Measurements from ENCODE around the gene HEPACAM. TPM values are rescaled to one million over a fixed set of nuclear protein-coding genes. Genes with fewer than 3 reads are reported as not detected.
A peak's percentile ranks its signal among the peaks of the same experiment; 100 is the strongest.

HEPACAM gene
- total RNA-seq, 2 donors from 2014 or later, result not detected

DNA sequence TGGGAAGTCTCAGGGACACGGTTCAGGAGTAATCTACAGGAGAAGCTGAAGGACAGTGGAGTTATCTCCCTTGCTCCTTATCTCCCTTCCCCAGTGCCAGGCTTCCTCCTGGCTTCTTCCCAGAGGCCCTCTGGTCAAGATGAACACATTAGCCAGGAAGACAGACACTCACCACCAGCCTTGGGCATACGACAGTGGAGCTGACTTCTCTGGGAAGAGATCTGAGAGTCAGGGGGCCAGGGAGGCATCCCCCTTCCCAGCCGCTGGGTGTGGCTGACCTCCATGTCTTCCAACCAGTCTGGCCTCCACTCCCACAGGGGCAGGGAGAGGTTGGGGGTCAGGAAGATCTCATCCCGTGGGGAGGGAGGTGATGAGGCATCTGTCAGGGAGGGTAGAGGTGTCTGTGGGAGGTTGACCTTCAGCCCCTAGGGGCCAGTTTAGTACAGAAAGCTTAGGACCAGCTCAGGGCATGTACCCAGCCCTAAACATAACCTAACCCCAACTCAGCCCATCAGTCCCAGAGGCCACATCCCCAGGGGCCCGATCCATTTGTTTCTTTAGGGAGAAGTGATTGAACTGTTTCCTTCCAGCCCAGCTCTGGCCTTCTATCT, 50.9 kb downstream of the HEPACAM start:
- Mint-ChIP-seq H3K27ac (no peak overlapping the region), H3K36me3 (ENCODE audit: low read depth) (no peaks in the 10 kb centered on the region), H3K4me3 (no peak overlapping the region), H3K27me3 (ENCODE audit: insufficient read depth) (peaks cover 44% of the 10 kb centered on the region), H3K4me1 (no peaks in the 10 kb centered on the region), H3K9me3 (no peaks in the 10 kb centered on the region)
- peak; percentile 21 for DNase-seq
- Histone ChIP-seq H3K4me3 (ENCODE audit: low read length) (no peak overlapping the region), H3K36me3 (ENCODE audit: control insufficient read depth, insufficient read depth, low read length) (no peaks in the 10 kb centered on the region), H3K27ac (ENCODE audit: low read depth, low read length) (no peak overlapping the region), H3K9ac (ENCODE audit: extremely low read depth, low read length, poor library complexity, severe bottlenecking) (no peak overlapping the region), H3K27me3 (ENCODE audit: control insufficient read depth, insufficient read depth, low read length, poor library complexity, severe bottlenecking) (peaks cover 28% of the 10 kb centered on the region), H3K9me3 (ENCODE audit: control insufficient read depth, low read length) (no peaks in the 10 kb centered on the region), H3K4me1 (ENCODE audit: control insufficient read depth, insufficient read depth, low read length) (no peaks in the 10 kb centered on the region)
- 82 to 92% methylated on average over 2 to 5 of the region's 5 CpGs for WGBS, 2 experiments (ENCODE audit: insufficient coverage in 1 of 2, insufficient read length in 1 of 2)
- TF ChIP-seq, protein P1, sequence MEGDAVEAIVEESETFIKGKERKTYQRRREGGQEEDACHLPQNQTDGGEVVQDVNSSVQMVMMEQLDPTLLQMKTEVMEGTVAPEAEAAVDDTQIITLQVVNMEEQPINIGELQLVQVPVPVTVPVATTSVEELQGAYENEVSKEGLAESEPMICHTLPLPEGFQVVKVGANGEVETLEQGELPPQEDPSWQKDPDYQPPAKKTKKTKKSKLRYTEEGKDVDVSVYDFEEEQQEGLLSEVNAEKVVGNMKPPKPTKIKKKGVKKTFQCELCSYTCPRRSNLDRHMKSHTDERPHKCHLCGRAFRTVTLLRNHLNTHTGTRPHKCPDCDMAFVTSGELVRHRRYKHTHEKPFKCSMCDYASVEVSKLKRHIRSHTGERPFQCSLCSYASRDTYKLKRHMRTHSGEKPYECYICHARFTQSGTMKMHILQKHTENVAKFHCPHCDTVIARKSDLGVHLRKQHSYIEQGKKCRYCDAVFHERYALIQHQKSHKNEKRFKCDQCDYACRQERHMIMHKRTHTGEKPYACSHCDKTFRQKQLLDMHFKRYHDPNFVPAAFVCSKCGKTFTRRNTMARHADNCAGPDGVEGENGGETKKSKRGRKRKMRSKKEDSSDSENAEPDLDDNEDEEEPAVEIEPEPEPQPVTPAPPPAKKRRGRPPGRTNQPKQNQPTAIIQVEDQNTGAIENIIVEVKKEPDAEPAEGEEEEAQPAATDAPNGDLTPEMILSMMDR (conservative IDR thresholded peaks at IDR 0.05), result no peak

DNA sequence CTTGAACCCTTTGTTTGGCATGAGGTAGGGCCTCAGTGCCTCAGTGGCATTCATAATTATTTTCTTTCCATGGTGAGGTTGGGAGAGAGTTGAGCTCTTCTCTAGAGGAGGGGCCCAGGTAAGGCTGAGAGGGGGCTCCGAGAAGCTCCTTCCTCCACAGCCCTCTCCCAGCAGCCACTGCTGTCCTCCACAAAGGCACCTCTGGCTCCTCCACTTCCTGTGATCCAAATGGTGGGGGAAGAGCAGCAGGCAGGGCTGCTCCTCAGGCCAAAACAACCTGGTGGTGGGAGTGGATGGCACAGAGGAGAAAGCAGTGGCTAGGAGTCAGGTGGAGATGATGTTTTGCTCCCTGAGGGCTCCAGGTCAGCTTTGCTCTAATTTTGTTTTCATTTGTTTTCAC, 51.5 kb downstream of the HEPACAM start:
- peaks cover 39% of the 10 kb centered on the region for H3K27me3 Mint-ChIP-seq (ENCODE audit: insufficient read depth)
- TF ChIP-seq, protein P1 (conservative IDR thresholded peaks at IDR 0.05), result no peak
- Histone ChIP-seq H3K36me3 (ENCODE audit: control insufficient read depth, insufficient read depth, low read length) (no peaks in the 10 kb centered on the region), H3K4me1 (ENCODE audit: control insufficient read depth, insufficient read depth, low read length) (no peaks in the 10 kb centered on the region), H3K9me3 (ENCODE audit: control insufficient read depth, low read length) (no peaks in the 10 kb centered on the region), H3K4me3 (ENCODE audit: low read length) (no peak overlapping the region), H3K27ac (ENCODE audit: low read depth, low read length) (no peak overlapping the region), H3K27me3 (ENCODE audit: control insufficient read depth, insufficient read depth, low read length, poor library complexity, severe bottlenecking) (peaks cover 22% of the 10 kb centered on the region), H3K9ac (ENCODE audit: extremely low read depth, low read length, poor library complexity, severe bottlenecking) (no peak overlapping the region)
- WGBS, 2 experiments (ENCODE audit: insufficient coverage in 1 of 2, insufficient read length in 1 of 2), result 100% methylated on average over 1 of the region's 1 CpG; no CpG with 5 or more reads in 1 of the 2 experiments
- no peaks in the 10 kb centered on the region for H3K9me3 Mint-ChIP-seq
- no peak overlapping the region for H3K4me3 Mint-ChIP-seq
- H3K36me3 Mint-ChIP-seq (ENCODE audit: low read depth), result peaks cover 1% of the 10 kb centered on the region
- DNase-seq, result peak; percentile 32
- no peak overlapping the region for H3K27ac Mint-ChIP-seq
- H3K4me1 Mint-ChIP-seq, result no peaks in the 10 kb centered on the region

DNA sequence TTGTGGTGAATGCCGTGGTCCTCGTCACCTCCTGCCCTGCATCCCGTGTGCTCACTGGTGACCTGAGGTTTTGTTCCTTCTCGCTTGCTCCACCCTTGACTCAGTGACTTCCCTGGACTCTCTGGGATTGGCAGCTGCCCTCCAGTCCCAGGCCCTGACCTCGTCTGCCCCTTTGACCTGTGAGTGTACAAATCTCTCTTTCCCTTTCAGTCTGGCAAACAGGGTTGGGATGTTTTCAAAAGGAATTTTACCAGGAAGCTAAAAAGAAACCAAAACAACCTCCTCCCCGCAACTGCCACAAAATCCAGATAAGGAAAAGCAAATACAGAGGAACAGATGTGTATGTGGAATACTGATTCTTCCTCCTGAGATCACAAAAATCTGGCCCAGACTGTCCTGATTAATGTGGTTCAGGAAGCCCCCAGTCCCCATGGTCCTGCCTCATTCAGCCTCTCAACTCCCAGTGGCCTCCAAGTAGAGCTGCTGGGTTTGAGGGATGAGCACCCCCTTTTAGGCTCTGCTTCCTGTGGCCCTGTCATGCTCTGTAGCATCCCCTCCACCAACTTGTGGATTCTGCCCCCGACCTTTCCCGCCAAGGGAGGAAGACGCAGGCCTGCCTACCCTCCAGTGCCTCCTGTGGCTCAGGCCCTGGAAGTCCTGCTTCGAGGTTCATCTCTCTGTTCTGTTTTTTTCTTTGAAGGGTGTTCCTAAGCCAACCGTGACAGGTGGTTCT, 53.3 kb downstream of the HEPACAM start:
- H3K36me3 ChIP-seq (ENCODE audit: control insufficient read depth, insufficient read depth, low read length), result no peaks in the 10 kb centered on the region
- peaks cover 6% of the 10 kb centered on the region for H3K4me1 Mint-ChIP-seq
- H3K36me3 Mint-ChIP-seq (ENCODE audit: low read depth), result peaks cover 2% of the 10 kb centered on the region
- H3K27me3 ChIP-seq (ENCODE audit: control insufficient read depth, insufficient read depth, low read length, poor library complexity, severe bottlenecking), result peaks cover 10% of the 10 kb centered on the region
- TF ChIP-seq, protein P1 (conservative IDR thresholded peaks at IDR 0.05), result no peak
- peaks cover 31% of the 10 kb centered on the region for H3K27me3 Mint-ChIP-seq (ENCODE audit: insufficient read depth)
- H3K4me3 ChIP-seq (ENCODE audit: low read length), result no peak overlapping the region
- no peak overlapping the region for H3K4me3 Mint-ChIP-seq
- peak; percentile 47 for DNase-seq
- H3K27ac Mint-ChIP-seq, result no peak overlapping the region
- H3K4me1 ChIP-seq (ENCODE audit: control insufficient read depth, insufficient read depth, low read length), result no peaks in the 10 kb centered on the region
- H3K9me3 Mint-ChIP-seq, result no peaks in the 10 kb centered on the region
- 87% methylated on average over 7 to 11 of the region's 11 CpGs for WGBS, 2 experiments (ENCODE audit: insufficient coverage in 1 of 2, insufficient read length in 1 of 2)
- no peak overlapping the region for H3K27ac ChIP-seq (ENCODE audit: low read depth, low read length)
- H3K9ac ChIP-seq (ENCODE audit: extremely low read depth, low read length, poor library complexity, severe bottlenecking), result no peak overlapping the region
- no peaks in the 10 kb centered on the region for H3K9me3 ChIP-seq (ENCODE audit: control insufficient read depth, low read length)
